Measurements from ENCODE around the gene UBE2QL1.

DNA sequence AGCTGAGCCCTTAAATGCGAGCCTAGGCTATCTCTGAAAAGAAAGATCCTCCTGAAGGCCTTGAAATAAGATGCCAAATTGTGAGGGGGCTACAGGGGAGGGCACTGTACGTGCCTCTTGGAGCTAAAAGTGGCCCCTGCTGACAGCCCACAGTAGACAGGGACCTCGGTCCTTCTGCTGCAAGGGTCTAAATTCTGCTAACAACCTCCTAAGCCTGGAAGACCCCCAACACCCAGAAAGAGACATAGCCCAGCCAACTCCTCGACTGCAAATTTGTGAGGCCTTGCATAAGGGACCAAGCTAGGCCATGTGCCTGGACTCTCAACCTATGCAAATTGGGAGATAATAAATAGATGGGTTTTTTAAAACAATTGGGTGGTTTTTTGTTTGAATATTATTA, 54.7 kb downstream of the UBE2QL1 start:
- TF ChIP-seq, protein P1, sequence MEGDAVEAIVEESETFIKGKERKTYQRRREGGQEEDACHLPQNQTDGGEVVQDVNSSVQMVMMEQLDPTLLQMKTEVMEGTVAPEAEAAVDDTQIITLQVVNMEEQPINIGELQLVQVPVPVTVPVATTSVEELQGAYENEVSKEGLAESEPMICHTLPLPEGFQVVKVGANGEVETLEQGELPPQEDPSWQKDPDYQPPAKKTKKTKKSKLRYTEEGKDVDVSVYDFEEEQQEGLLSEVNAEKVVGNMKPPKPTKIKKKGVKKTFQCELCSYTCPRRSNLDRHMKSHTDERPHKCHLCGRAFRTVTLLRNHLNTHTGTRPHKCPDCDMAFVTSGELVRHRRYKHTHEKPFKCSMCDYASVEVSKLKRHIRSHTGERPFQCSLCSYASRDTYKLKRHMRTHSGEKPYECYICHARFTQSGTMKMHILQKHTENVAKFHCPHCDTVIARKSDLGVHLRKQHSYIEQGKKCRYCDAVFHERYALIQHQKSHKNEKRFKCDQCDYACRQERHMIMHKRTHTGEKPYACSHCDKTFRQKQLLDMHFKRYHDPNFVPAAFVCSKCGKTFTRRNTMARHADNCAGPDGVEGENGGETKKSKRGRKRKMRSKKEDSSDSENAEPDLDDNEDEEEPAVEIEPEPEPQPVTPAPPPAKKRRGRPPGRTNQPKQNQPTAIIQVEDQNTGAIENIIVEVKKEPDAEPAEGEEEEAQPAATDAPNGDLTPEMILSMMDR (IDR thresholded peaks at IDR 0.05): no peak
- TF ChIP-seq EZH2 (IDR thresholded peaks at IDR 0.05; ENCODE audit: borderline replicate concordance, insufficient read depth, low read depth, low read length, poor library complexity, severe bottlenecking): no peak
